Panc1 (cell line): ENCODE results near the gene LCE7A. TPM values are rescaled to one million over a fixed set of nuclear protein-coding genes. Genes with fewer than 3 reads are reported as not detected.

Source experiments
- ATAC-seq: fragments of 200-7000 bp; cut with Tn5 transposase; 2 replicates; pipeline ENCODE4 v1.9.1; 2020; ENCODE audit warnings: mild to moderate bottlenecking, moderate library complexity
- Bru-seq: library from RNA; stranded (reverse); fragments of 400-500 nt; gene quantifications from one replicate; lab custom pipeline; 2021; lab: Mats Ljungman, UMichigan
- BruChase-seq, 2 experiments: library from RNA; stranded (reverse); fragments of 400-500 nt; gene quantifications; one replicate each; lab custom pipeline; 2021; lab: Mats Ljungman, UMichigan
- BruUV-seq: library from RNA; stranded (reverse); fragments of 400-500 nt; replicated peaks from 2 replicates; lab custom pipeline; 2021; lab: Mats Ljungman, UMichigan
- CTCF ChIA-PET: fragments of 300-600 bp; sonication (Branson Sonifier 250); formaldehyde crosslinking; loops from one replicate; lab custom pipeline; 2022; ENCODE audit warnings: antibody characterized with exemption; lab: Charles Lee
- POLR2A ChIA-PET: fragments of 300-600 bp; sonication (Branson Sonifier 250); formaldehyde crosslinking; loops from one replicate; lab custom pipeline; 2022; ENCODE audit warnings: antibody characterized with exemption; lab: Charles Lee
- DNase-seq: peaks from one replicate; pipeline ENCODE4 v3.0.0-alpha.2; 2010; ENCODE audit warnings: low read depth, low spot score
- H3K27ac ChIP-seq: 2 replicates; pipeline ENCODE4 v1.5.1; 2011; ENCODE audit warnings: mild to moderate bottlenecking, low read length, inconsistent platforms
- H3K27me3 ChIP-seq: fragments of 200-500 bp; sonication (Bioruptor generic); 2 replicates; pipeline ENCODE4 v1.6.0; 2014; ENCODE audit warnings: low read length, inconsistent platforms; ENCODE audit not compliant: control insufficient read depth, insufficient read depth
- H3K36me3 ChIP-seq: fragments of 200-500 bp; sonication (Bioruptor generic); 2 replicates; pipeline ENCODE4 v1.5.1; 2014; ENCODE audit warnings: inconsistent platforms, mild to moderate bottlenecking, low read length, moderate library complexity; ENCODE audit not compliant: control insufficient read depth, insufficient read depth
- H3K4me1 ChIP-seq: 2 replicates; pipeline ENCODE4 v1.5.1; 2011; ENCODE audit warnings: inconsistent platforms, mild to moderate bottlenecking, low read length, moderate library complexity; ENCODE audit not compliant: control insufficient read depth, insufficient read depth
- H3K4me3 ChIP-seq, 2 experiments: 2 replicates each; pipeline ENCODE4 v1.5.1; 2011 to 2012; ENCODE audit warnings: low read depth in 2 of 2, low read length in 2 of 2, mild to moderate bottlenecking in 2 of 2, inconsistent platforms in 1 of 2, moderate library complexity in 1 of 2
- H3K9me3 ChIP-seq: fragments of 200-500 bp; sonication (Bioruptor generic); 2 replicates; pipeline ENCODE4 v1.5.1; 2014; ENCODE audit warnings: low read depth, mild to moderate bottlenecking, inconsistent platforms, low read length, moderate library complexity; ENCODE audit not compliant: control insufficient read depth, insufficient read depth
- CTCF ChIP-seq: fragments of 450-650 bp; IDR thresholded peaks from 2 replicates; pipeline ENCODE4 v1.5.1; 2017; ENCODE audit warnings: mild to moderate bottlenecking
- POLR2AphosphoS5 ChIP-seq: IDR thresholded peaks from 2 replicates; pipeline ENCODE4 v1.6.1; 2012; ENCODE audit warnings: mild to moderate bottlenecking, low read depth, low read length, moderate library complexity
- REST ChIP-seq, 2 experiments: IDR thresholded peaks; 2 replicates each; pipeline ENCODE4 v1.6.1; 2011 to 2012; ENCODE audit warnings: low read depth in 2 of 2, control low read depth in 1 of 2, low read length in 1 of 2, mild to moderate bottlenecking in 1 of 2, moderate library complexity in 1 of 2; ENCODE audit not compliant: insufficient read depth in 1 of 2
- SIN3A ChIP-seq: IDR thresholded peaks from 2 replicates; pipeline ENCODE4 v1.6.1; 2012; ENCODE audit warnings: low read depth, mild to moderate bottlenecking, low read length, moderate library complexity, borderline replicate concordance; ENCODE audit not compliant: insufficient read depth
- TCF7L2 ChIP-seq: IDR thresholded peaks from 2 replicates; pipeline ENCODE4 v1.6.1; 2011; ENCODE audit warnings: mild to moderate bottlenecking, low read depth, low read length, inconsistent platforms
- in situ Hi-C: cut with HindIII; loops from 2 replicates; pipeline ENCODE4 v1.10.0; 2016; ENCODE audit warnings: low sequenced_read_pairs, low pct_unique_long_range_greater_than_20kb
- intact Hi-C: fragments of 100-400 bp; cut with micrococcal nuclease; formaldehyde crosslinking; loops from one replicate; pipeline ENCODE4 v1.10.0; 2022; ENCODE audit not compliant: unreplicated experiment
- long read RNA-seq: library from polyadenylated mRNA; unstranded; transcript quantifications from one replicate; pipeline ENCODE4 v2.0.0, GENCODE V29; 2021; ENCODE audit not compliant: unreplicated experiment
- polyA plus RNA-seq: library from polyadenylated mRNA; unstranded; fragments of >200 nt; gene quantifications from one replicate; pipeline ENCODE4 v1.2.1, GENCODE V29; 2012; ENCODE audit warnings: missing spikeins; ENCODE audit not compliant: insufficient read length
- total RNA-seq: library from RNA; stranded (reverse); gene quantifications from one replicate; pipeline ENCODE4 v1.2.1, GENCODE V29; 2021; ENCODE audit not compliant: unreplicated experiment

The LCE7A gene
- total RNA-seq (not detected), Bru-seq, nascent RNA (not detected), BruChase-seq, experiment 1, labeled RNA remaining after a 2-hour chase (not detected), BruChase-seq, experiment 2, labeled RNA remaining after a 6-hour chase (not detected)
- not detected for polyA plus RNA-seq
- long read RNA-seq: 0 reads

GRCh38 chr1:152859696-152860095, at the start of gene LCE7A:
TSS of gene LCE7A (plus strand) at chr1:152859996. CDS start at chr1:152860698, 702 bp downstream.
- in situ Hi-C loops: no loop called here
- Histone ChIP-seq H3K36me3 (no peaks in the 10 kb centered on the region), H3K27ac (no peak within 1 kb of the TSS), H3K4me3 (no peak within 1 kb of the TSS), H3K4me1 (no peaks in the 10 kb centered on the region), H3K27me3 (peaks cover 2% of the 10 kb centered on the region; the same call in 1 of the 2 replicates), H3K9me3 (no peaks in the 10 kb centered on the region)
- POLR2A ChIA-PET: no interaction called here
- DNase-seq (no peak), ATAC-seq (no peak)
- CTCF ChIA-PET: interaction anchor here (0.6 kb wide), 1 partner anchor 59 kb away, joined by 9 read pairs; no protein-coding TSS in a partner anchor
- BruUV-seq: no TSS peak
- intact Hi-C loops: no loop called here
- TF ChIP-seq POLR2AphosphoS5 (no peak), CTCF (no peak), TCF7L2 (no peak), SIN3A (no peak), REST (IDR thresholded peaks at IDR 0.05; ENCODE audit: insufficient read depth in 1 of 2, low read depth in 2 of 2, low read length in 1 of 2) (no peak)

GRCh38 chr1:152811050-152811449, 48.7 kb upstream of the LCE7A start:
- Histone ChIP-seq H3K36me3 (no peaks in the 10 kb centered on the region), H3K4me1 (no peaks in the 10 kb centered on the region), H3K9me3 (no peaks in the 10 kb centered on the region), H3K27ac (no peak overlapping the region), H3K27me3 (peaks cover 7% of the 10 kb centered on the region; the same call in 1 of the 2 replicates), H3K4me3 (no peak overlapping the region)
- TF ChIP-seq SIN3A (no peak), POLR2AphosphoS5 (no peak), CTCF (no peak), REST (IDR thresholded peaks at IDR 0.05; ENCODE audit: insufficient read depth in 1 of 2, low read depth in 2 of 2, low read length in 1 of 2) (no peak), TCF7L2 (no peak)
- in situ Hi-C loops: no loop called here
- intact Hi-C loops: no loop called here
- ChIA-PET CTCF (no interaction called here), POLR2A (no interaction called here)
- no peak for DNase-seq
- BruUV-seq: no TSS peak
- ATAC-seq: no peak
